Left ventricle myocardium inferior (tissue), 1 donor: Measurements from ENCODE around the gene LRP2BP. TPM values are rescaled to one million over a fixed set of nuclear protein-coding genes. Genes with fewer than 3 reads are reported as not detected.

Source experiments
- DNase-seq: peaks from one replicate; pipeline ENCODE4 v3.0.0-alpha.2; 2020
- H3K27ac ChIP-seq: fragments of 200-600 bp; replicated peaks from 2 replicates; pipeline ENCODE4 v1.8.0; 2021
- H3K27me3 ChIP-seq: fragments of 200-600 bp; 2 replicates; pipeline ENCODE4 v1.8.0; 2021; ENCODE audit warnings: low read depth
- H3K36me3 ChIP-seq: fragments of 200-600 bp; 2 replicates; pipeline ENCODE4 v1.8.0; 2021
- H3K4me1 ChIP-seq: fragments of 200-600 bp; 2 replicates; pipeline ENCODE4 v1.8.0; 2021
- H3K4me3 ChIP-seq: fragments of 200-600 bp; 2 replicates; pipeline ENCODE4 v1.8.0; 2021; ENCODE audit warnings: mild to moderate bottlenecking, moderate library complexity
- H3K9me3 ChIP-seq: fragments of 200-600 bp; replicated peaks from 2 replicates; pipeline ENCODE4 v1.8.0; 2021
- intact Hi-C: fragments of 100-400 bp; cut with micrococcal nuclease; formaldehyde crosslinking; loops from one replicate; pipeline ENCODE4 v1.11.0; 2022
- total RNA-seq: library from RNA; stranded (reverse); fragmentation: NEBNext Ultra II Directional; extraction: Animal tissue kit (Norgen Biotek cat#: 25700); gene quantifications from one replicate; pipeline ENCODE4 v1.2.1, GENCODE V29; 2021
- TF ChIP-seq, protein P1 (sequence below): fragments of 200-600 bp; IDR thresholded peaks from 2 replicates; pipeline ENCODE4 v1.8.0; 2021; ENCODE audit warnings: antibody characterized with exemption, mild to moderate bottlenecking, borderline replicate concordance
- donor health status: DM: no; HTN: yes; CAD: no; lungs with severe emphysema.

LRP2BP gene
- total RNA-seq, 1 donor from 2014 or later, result 2.8 TPM

DNA sequence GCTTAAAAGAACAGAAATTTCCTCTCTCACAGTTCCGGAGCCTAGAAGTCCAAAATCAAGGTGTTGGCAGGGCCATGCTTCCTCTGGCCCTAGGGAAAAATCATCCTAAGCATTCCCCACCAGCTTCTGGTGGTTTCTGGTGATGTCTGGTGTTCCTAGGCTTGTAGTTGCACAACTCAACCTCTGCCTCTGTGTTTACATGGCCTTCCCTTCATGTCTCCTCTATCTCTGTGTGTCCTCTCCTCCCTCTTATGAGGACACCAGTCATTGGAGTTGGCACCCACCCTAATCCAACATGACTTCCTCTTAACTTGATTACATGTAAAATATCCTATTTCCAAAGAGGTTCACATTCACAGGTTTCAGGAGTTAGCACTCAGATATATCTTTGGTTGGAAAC is 15.4 kb downstream of the LRP2BP start:
- TF ChIP-seq, protein P1, sequence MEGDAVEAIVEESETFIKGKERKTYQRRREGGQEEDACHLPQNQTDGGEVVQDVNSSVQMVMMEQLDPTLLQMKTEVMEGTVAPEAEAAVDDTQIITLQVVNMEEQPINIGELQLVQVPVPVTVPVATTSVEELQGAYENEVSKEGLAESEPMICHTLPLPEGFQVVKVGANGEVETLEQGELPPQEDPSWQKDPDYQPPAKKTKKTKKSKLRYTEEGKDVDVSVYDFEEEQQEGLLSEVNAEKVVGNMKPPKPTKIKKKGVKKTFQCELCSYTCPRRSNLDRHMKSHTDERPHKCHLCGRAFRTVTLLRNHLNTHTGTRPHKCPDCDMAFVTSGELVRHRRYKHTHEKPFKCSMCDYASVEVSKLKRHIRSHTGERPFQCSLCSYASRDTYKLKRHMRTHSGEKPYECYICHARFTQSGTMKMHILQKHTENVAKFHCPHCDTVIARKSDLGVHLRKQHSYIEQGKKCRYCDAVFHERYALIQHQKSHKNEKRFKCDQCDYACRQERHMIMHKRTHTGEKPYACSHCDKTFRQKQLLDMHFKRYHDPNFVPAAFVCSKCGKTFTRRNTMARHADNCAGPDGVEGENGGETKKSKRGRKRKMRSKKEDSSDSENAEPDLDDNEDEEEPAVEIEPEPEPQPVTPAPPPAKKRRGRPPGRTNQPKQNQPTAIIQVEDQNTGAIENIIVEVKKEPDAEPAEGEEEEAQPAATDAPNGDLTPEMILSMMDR, result no peak
- H3K27me3 ChIP-seq, result no peaks in the 10 kb centered on the region
- intact Hi-C loops, result no loop called here
- no peaks in the 10 kb centered on the region for H3K36me3 ChIP-seq
- H3K9me3 ChIP-seq, result peaks cover 10% of the 10 kb centered on the region
- H3K4me3 ChIP-seq, result no peak overlapping the region
- peaks cover 5% of the 10 kb centered on the region for H3K4me1 ChIP-seq
- no peak for DNase-seq
- no peak overlapping the region for H3K27ac ChIP-seq

DNA sequence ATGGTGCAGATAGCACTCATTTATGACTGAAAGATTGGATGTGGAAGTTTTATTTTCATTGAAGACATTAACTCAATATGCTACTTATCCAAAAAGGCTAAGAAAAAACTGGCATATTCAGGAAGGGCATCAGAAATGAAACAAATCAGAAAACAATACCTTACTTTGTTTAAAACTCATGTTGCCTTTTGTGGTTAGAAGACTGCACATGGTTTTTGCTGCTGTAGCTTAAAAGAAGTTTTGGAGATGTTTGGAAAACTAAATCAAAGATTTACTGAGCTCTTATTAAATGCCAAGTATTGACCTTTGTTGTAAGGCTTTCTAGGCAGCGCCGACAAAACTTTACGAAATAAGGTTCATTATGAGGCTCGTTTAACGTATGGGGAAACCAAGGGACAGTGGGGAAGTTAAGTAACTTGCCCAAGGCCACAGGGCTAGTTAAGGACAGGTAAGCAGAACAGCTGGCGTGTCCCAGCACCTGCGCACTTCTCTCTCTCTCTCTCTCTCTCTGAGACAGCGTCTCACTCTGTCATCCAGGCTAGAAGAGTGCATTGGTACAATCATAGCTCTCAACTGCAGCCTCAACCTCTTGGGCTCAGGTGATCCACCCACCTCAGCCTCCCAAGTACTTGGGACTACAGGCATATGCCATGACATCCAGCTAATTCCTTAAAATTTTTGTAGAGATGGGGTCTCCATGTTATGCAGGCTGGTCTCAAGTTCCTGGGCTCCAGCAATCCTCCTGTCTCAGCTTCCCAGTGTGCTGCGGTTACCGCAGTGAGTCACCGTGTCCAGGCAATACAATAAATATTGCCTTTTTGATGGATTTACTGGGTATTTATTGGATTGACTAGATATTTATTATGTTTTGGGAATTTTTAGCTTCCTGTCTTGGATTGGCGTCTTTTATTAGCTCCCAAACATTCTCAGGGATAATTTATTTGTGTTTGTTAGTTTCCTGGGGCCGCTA is 16.1 kb downstream of the LRP2BP start:
- Histone ChIP-seq H3K27ac (no peak overlapping the region), H3K4me3 (no peak overlapping the region), H3K27me3 (no peaks in the 10 kb centered on the region), H3K4me1 (no peaks in the 10 kb centered on the region), H3K9me3 (peaks cover 10% of the 10 kb centered on the region), H3K36me3 (no peaks in the 10 kb centered on the region)
- TF ChIP-seq, protein P1, result no peak
- intact Hi-C loops, result no loop called here
- DNase-seq, result no peak

DNA sequence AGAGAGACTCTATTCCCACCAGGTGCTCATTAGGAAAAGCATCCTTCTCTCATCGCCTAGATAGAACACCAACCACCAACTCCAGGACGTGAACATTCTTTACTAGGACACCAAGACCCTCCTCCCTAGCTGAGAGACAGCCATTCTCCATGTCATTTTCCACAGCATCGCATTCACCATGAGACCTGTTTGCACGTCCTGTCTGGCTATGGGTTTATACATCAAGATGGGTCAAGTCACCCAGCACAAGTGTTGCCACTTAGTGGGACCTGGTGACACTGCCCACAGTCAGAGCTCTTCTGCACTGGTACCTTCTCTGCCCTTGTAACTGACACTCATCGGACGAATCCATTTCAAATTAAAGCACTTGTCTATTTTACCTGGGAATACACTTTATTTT is 17.5 kb downstream of the LRP2BP start:
- intact Hi-C loops, result no loop called here
- Histone ChIP-seq H3K27ac (no peak overlapping the region), H3K9me3 (peaks cover 10% of the 10 kb centered on the region), H3K4me1 (no peaks in the 10 kb centered on the region), H3K27me3 (no peaks in the 10 kb centered on the region), H3K4me3 (no peak overlapping the region), H3K36me3 (no peaks in the 10 kb centered on the region)
- DNase-seq, result no peak
- TF ChIP-seq, protein P1, result no peak

GRCh38 chr4:185374573-185374972 is 21.2 kb downstream of the LRP2BP start:
- Histone ChIP-seq H3K36me3 (peaks cover 24% of the 10 kb centered on the region), H3K27me3 (no peaks in the 10 kb centered on the region), H3K27ac (no peak overlapping the region), H3K4me1 (no peaks in the 10 kb centered on the region), H3K9me3 (no peaks in the 10 kb centered on the region), H3K4me3 (no peak overlapping the region)
- TF ChIP-seq, protein P1, result no peak
- DNase-seq, result no peak
- intact Hi-C loops, result no loop called here

- TF ChIP-seq, protein P1, result no peak
- Histone ChIP-seq H3K27me3 (no peaks in the 10 kb centered on the region), H3K36me3 (peaks cover 24% of the 10 kb centered on the region), H3K4me1 (no peaks in the 10 kb centered on the region), H3K4me3 (no peak overlapping the region), H3K27ac (no peak overlapping the region), H3K9me3 (no peaks in the 10 kb centered on the region)
- intact Hi-C loops, result no loop called here
- no peak for DNase-seq
Measured at GRCh38 chr4:185374027-185374426, 21.7 kb downstream of the LRP2BP start.
